Fibroblast of mammary gland (primary cell): Measurements from ENCODE around the gene ZNF540.
A peak's percentile ranks its signal among the peaks of the same experiment; 100 is the strongest.

Experiments
- DNase-seq: peaks from one replicate; pipeline ENCODE4 v3.0.0-alpha.2; 2010; ENCODE audit warnings: low read depth
- H3K4me3 ChIP-seq: 2 replicates; pipeline ENCODE4 v1.5.1; 2011; ENCODE audit warnings: low read depth, mild to moderate bottlenecking, low read length, moderate library complexity; ENCODE audit not compliant: control insufficient read depth
- TF ChIP-seq, protein P1 (sequence below): conservative IDR thresholded peaks from 2 replicates; pipeline ENCODE4 v1.5.1; 2011; ENCODE audit warnings: low read depth, low read length, inconsistent platforms; ENCODE audit not compliant: control insufficient read depth, insufficient read depth

Gene ZNF540

GRCh38 chr19:37583340-37583739, 11.3 kb upstream of the ZNF540 start:
- no peak for DNase-seq
- TF ChIP-seq, protein P1, sequence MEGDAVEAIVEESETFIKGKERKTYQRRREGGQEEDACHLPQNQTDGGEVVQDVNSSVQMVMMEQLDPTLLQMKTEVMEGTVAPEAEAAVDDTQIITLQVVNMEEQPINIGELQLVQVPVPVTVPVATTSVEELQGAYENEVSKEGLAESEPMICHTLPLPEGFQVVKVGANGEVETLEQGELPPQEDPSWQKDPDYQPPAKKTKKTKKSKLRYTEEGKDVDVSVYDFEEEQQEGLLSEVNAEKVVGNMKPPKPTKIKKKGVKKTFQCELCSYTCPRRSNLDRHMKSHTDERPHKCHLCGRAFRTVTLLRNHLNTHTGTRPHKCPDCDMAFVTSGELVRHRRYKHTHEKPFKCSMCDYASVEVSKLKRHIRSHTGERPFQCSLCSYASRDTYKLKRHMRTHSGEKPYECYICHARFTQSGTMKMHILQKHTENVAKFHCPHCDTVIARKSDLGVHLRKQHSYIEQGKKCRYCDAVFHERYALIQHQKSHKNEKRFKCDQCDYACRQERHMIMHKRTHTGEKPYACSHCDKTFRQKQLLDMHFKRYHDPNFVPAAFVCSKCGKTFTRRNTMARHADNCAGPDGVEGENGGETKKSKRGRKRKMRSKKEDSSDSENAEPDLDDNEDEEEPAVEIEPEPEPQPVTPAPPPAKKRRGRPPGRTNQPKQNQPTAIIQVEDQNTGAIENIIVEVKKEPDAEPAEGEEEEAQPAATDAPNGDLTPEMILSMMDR = no peak
- H3K4me3 ChIP-seq = no peak overlapping the region

DNA sequence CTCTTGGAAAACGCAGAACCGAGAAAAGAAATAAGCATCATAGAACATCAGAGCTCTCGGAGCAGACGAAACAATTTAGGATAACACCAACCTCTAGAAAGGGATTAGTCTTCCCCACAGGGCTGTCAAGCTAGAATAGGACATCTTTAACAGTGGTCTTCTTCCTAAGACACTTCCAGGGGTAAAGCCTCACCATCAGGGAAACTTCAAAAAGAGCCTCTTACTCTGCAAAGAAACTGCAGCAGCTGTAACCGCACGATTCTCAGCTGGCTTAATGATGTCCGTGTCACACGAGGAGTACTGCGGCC, 726 bp upstream of the ZNF540 start:
- H3K4me3 ChIP-seq = peak overlapping the region; percentile 87
- TF ChIP-seq, protein P1 = no peak
- DNase-seq = no peak

- DNase-seq = peak; percentile 55
- H3K4me3 ChIP-seq = peak overlapping the region; percentile 87
- TF ChIP-seq, protein P1 = no peak
These were observed 306 bp downstream of the ZNF540 start for GRCh38 chr19:37594982-37595382.

DNA sequence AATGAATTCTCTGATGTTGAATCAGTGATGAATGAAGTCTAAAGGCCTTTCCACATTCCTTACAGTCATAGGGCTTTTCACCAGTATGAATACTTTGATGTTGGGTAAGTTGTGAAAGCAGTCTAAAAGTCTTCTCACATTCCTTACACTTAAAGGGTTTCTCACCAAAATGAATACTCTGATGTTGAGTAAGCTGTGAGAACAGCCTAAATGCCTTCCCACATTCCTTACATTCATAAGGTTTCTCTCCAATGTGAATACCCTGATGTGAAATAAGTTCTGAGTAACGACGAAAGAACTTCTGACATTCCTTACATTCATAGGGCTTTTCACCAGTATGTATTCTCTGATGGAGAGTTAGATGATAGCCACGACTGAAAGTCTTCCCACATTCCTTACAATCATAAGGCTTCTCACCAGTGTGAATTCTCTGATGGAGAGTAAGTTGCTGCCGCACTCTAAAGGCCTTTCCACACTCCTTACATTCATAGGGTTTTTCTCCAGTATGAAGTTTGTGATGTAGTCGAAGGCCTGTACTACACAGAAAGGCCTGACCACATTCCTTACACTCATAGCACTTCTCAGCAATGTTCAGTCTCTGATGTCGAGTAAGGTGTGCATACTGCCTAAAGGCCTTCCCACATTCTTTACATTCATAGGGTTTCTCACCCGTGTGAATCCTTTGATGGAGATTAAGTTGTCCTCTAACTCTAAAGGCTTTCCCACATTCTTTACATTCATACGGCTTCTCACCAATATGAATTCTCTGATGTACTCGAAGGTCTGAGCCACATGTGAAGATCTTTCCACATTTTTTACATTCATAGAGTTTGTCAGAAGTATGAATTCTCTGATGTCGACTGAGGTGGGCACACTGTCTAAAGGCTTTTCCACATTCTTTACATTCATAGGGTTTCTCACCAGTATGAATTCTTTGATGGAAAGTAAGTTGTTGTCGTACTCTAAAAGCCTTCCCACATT, 40.7 kb downstream of the ZNF540 start:
- TF ChIP-seq, protein P1 = no peak
- peak; percentile 2 for DNase-seq
- H3K4me3 ChIP-seq = no peak overlapping the region

DNA sequence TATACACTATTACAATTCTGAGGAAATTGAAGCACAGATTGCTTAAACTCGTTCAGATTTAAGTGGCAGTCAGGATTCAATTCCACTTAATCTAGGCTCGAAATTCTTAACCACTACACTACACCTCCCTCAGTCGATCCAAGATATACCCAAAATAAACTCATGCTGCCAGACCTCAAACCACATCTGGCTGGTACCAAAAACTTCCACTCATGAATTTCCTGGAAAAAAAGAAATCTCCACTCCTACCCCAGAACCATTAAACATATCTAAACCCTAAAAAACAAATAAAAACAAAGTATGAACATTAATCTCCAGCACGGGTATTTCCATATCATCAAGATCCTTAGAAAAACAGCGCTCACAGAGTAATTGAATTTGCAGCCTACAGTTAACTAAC, 59.4 kb downstream of the ZNF540 start:
- DNase-seq = peak; percentile 5
- H3K4me3 ChIP-seq = peak overlapping the region; percentile 79
- TF ChIP-seq, protein P1 = no peak

DNA sequence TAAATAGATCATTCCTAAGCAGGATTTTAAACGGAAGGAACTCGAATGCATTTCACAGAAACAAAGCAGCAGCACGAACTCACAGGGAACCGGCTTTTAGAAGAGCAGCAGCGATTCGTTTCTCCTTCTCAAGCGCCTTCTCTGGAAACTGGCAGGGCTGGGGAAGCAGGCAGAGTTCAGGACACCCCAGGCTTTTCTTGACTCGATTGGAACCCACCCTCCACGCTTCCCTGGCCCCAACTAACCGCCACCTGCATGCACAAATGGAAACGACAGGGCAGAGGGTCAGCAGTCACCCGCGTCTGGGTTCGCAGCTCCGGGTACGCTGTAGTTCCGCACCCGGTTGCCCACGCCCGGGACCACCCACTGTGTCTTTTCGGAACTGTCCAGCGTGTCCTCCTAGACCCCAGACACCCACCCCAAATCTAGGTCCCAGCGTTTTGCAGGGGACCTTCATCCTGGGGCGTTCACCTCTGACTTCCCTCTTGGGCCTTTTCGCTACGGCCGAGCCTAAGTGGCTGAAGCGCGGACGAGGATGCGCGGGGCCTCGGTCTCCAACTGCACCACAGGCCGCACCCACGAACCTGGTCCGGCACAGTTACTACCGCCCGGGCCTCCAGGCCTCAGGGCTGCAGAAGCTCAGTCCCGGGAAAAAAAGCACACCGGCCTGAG, 60.1 kb downstream of the ZNF540 start:
- DNase-seq = peak; percentile 39
- H3K4me3 ChIP-seq = peak overlapping the region; percentile 79
- TF ChIP-seq, protein P1 = no peak
